Measurements from ENCODE around the gene S100A14. TPM values are rescaled to one million over a fixed set of nuclear protein-coding genes. Genes with fewer than 3 reads are reported as not detected.

The S100A14 gene
- total RNA-seq, 6 experiments from 2014 or later = 1.8 to 14.0 (median 5.2) TPM

GRCh38 chr1:153626477-153626903, 10.4 kb upstream of the S100A14 start:
- H3K36me3 ChIP-seq = no peaks in the 10 kb centered on the region
- H3K27me3 ChIP-seq = no peaks in the 10 kb centered on the region
- peak overlapping the region; percentile 29 to 52 (median 47) for H3K4me3 ChIP-seq
- intact Hi-C loops (cut with DNase I) = no loop called here
- no peak for TF ChIP-seq CTCF (IDR thresholded peaks at IDR 0.05)
- H3K27ac ChIP-seq = peak overlapping the region; percentile 71 to 80 (median 73)
- peak in 2 of 3 donors; percentile 8 to 13 for DNase-seq
- no peaks in the 10 kb centered on the region for H3K9me3 ChIP-seq
- no peak for ATAC-seq
- H3K4me1 ChIP-seq = peaks cover 0 to 6% (median 2%) of the 10 kb centered on the region in 4 donors
- WGBS (ENCODE audit: insufficient coverage, low coverage, low lambda C conversion rate, missing lambda C conversion rate) = 40% methylated on average over 1 of the region's 3 CpGs

GRCh38 chr1:153624965-153625611, 9.0 kb upstream of the S100A14 start:
- H3K36me3 ChIP-seq = no peaks in the 10 kb centered on the region
- H3K27ac ChIP-seq = no peak overlapping the region
- intact Hi-C loops (cut with DNase I) = no loop called here
- H3K4me1 ChIP-seq = peaks cover 0 to 6% (median 0%) of the 10 kb centered on the region in 4 donors
- H3K4me3 ChIP-seq = no peak overlapping the region
- TF ChIP-seq CTCF (IDR thresholded peaks at IDR 0.05) (no peak), POLR2A (IDR thresholded peaks at IDR 0.05) (no peak)
- H3K9me3 ChIP-seq = no peaks in the 10 kb centered on the region
- no peaks in the 10 kb centered on the region for H3K27me3 ChIP-seq
- DNase-seq = peak in 2 of 3 donors; percentile 1 to 13
- 88% methylated on average over 5 of the region's 10 CpGs for WGBS (ENCODE audit: insufficient coverage, low coverage, low lambda C conversion rate, missing lambda C conversion rate)
- no peak for ATAC-seq

GRCh38 chr1:153623101-153623500, 7.0 kb upstream of the S100A14 start:
- TF ChIP-seq POLR2A (IDR thresholded peaks at IDR 0.05) = no peak
- TF ChIP-seq CTCF (IDR thresholded peaks at IDR 0.05) = no peak
- no peaks in the 10 kb centered on the region for H3K27me3 ChIP-seq
- intact Hi-C loops (cut with DNase I) = no loop called here
- WGBS (ENCODE audit: insufficient coverage, low coverage, low lambda C conversion rate, missing lambda C conversion rate) = 75% methylated on average over 6 of the region's 7 CpGs
- peak in 3 of 4 donors; percentile 19 to 45 (median 33) for ATAC-seq
- H3K4me1 ChIP-seq = peaks cover 0 to 6% (median 0%) of the 10 kb centered on the region in 4 donors
- H3K9me3 ChIP-seq = no peaks in the 10 kb centered on the region
- peak in 1 of 3 donors; percentile 21 for DNase-seq
- H3K36me3 ChIP-seq = no peaks in the 10 kb centered on the region
- H3K27ac ChIP-seq = no peak overlapping the region
- H3K4me3 ChIP-seq = no peak overlapping the region

DNA sequence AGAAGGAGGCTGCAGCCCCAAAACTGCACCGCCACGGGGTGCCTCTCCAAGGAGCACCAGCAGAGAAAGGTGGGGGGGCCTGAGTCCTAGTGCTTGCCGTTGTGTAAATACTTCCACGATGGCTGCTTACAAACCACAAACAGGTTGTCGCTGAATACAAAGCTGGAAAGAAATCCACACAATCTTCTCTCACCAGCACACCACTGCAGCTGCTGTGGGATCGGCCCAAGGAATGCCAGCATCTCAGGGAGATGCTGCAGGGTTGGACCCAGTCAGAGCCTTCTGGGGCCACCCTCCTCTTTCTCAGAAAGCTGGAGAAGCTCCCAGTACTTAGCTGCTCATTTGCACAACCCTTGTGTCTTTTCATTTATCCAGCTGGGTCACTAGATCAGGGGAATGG, 3.0 kb upstream of the S100A14 start:
- intact Hi-C loops (cut with DNase I) = no loop called here
- 85% methylated on average over 3 of the region's 6 CpGs for WGBS (ENCODE audit: insufficient coverage, low coverage, low lambda C conversion rate, missing lambda C conversion rate)
- peaks cover 0 to 20% (median 5%) of the 10 kb centered on the region in 4 donors for H3K4me1 ChIP-seq
- H3K27ac ChIP-seq = no peak overlapping the region
- no peak for TF ChIP-seq POLR2A (IDR thresholded peaks at IDR 0.05)
- no peaks in the 10 kb centered on the region for H3K27me3 ChIP-seq
- no peak for ATAC-seq
- H3K9me3 ChIP-seq = no peaks in the 10 kb centered on the region
- DNase-seq = peak in 1 of 3 donors; percentile 27
- no peak overlapping the region for H3K4me3 ChIP-seq
- no peaks in the 10 kb centered on the region for H3K36me3 ChIP-seq

DNA sequence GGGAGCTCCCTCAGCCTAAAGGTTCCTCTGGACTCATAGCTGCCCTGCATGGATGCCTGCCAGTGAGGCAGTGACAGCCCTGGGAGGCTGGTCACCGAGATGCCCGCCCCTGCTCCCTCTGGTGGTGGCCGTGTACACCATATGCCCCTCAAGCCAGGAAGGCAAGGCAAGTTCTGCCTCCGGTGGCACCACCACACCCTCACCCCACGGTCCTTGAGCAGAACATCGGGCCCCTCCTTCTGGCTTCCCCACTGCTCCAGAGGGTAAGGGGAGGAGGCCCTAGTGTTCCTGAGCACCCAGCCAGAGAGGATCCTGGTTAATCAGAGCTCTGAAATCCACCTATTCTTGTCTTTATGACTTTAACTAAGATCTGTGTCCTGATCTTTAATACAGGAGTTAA, 1.5 kb upstream of the S100A14 start:
- no peak overlapping the region for H3K4me3 ChIP-seq
- H3K27me3 ChIP-seq = no peaks in the 10 kb centered on the region
- H3K27ac ChIP-seq = no peak overlapping the region
- H3K9me3 ChIP-seq = no peaks in the 10 kb centered on the region
- TF ChIP-seq CTCF (IDR thresholded peaks at IDR 0.05) (peak in 3 of 4 donors; percentile 59 to 89 (median 66)), POLR2A (IDR thresholded peaks at IDR 0.05) (no peak)
- no peaks in the 10 kb centered on the region for H3K36me3 ChIP-seq
- peak in 3 of 4 donors; percentile 63 to 69 (median 68) for ATAC-seq
- WGBS (ENCODE audit: insufficient coverage, low coverage, low lambda C conversion rate, missing lambda C conversion rate) = 0% methylated on average over 3 of the region's 6 CpGs
- intact Hi-C loops (cut with DNase I) = no loop called here
- peaks cover 0 to 27% (median 10%) of the 10 kb centered on the region in 4 donors for H3K4me1 ChIP-seq
- DNase-seq = peak; percentile 85 to 87 (median 86)

All from right lobe of liver (tissue), 6 donors.